HUES6 (cell line): ENCODE data around the gene CPAMD8.

Experiments
- H3K27ac ChIP-seq: 2 replicates; pipeline ENCODE4 v1.7.0; 2013; ENCODE audit warnings: low read depth, mild to moderate bottlenecking, low read length, inconsistent platforms
- H3K27me3 ChIP-seq: 2 replicates; pipeline ENCODE4 v1.6.1; 2013; ENCODE audit warnings: low read length; ENCODE audit not compliant: control insufficient read depth, insufficient read depth
- H3K36me3 ChIP-seq: 2 replicates; pipeline ENCODE4 v1.6.1; 2013; ENCODE audit warnings: low read length; ENCODE audit not compliant: control insufficient read depth, insufficient read depth
- H3K4me1 ChIP-seq: 2 replicates; pipeline ENCODE4 v1.6.1; 2013; ENCODE audit warnings: low read length; ENCODE audit not compliant: control insufficient read depth, insufficient read depth
- H3K4me3 ChIP-seq: 2 replicates; pipeline ENCODE4 v1.5.1; 2013; ENCODE audit warnings: low read depth, low read length
- H3K9ac ChIP-seq: one replicate; pipeline ENCODE4 v1.6.1; 2013; ENCODE audit warnings: mild to moderate bottlenecking, low read length
- H3K9me3 ChIP-seq: 2 replicates; pipeline ENCODE4 v1.6.1; 2013; ENCODE audit warnings: low read depth, low read length; ENCODE audit not compliant: control insufficient read depth, insufficient read depth

Gene CPAMD8

GRCh38 chr19:17061205-17061604, 34.6 kb upstream of the CPAMD8 start:
- H3K4me1 ChIP-seq, result no peaks in the 10 kb centered on the region
- no peak overlapping the region for H3K27ac ChIP-seq
- H3K27me3 ChIP-seq, result no peaks in the 10 kb centered on the region
- peaks cover 12% of the 10 kb centered on the region; the same call in 1 of the 2 replicates for H3K9me3 ChIP-seq
- no peak overlapping the region for H3K4me3 ChIP-seq
- H3K9ac ChIP-seq, result no peak overlapping the region
- peaks cover 70% of the 10 kb centered on the region for H3K36me3 ChIP-seq

DNA sequence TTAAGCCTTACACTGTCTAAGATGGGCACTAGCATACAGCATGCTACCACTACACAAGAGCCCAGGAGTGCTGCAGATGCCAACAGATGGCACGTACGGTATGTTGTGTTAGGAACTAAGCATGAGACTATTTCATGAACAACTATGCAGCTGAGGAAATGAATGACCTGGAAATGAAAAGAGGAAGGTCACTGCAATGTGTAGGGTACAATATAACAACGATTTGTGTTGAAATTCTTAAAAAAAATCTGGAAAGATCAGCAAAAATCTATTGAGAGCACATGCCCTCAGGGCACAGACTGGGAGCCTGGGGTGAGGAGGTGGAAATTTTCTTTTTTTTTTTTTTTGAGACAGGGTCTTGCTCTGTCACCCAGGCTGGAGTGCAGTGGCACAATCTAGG, 34.2 kb upstream of the CPAMD8 start:
- Histone ChIP-seq H3K4me1 (no peaks in the 10 kb centered on the region), H3K9me3 (peaks cover 12% of the 10 kb centered on the region; the same call in 1 of the 2 replicates), H3K9ac (no peak overlapping the region), H3K36me3 (peaks cover 70% of the 10 kb centered on the region), H3K27me3 (no peaks in the 10 kb centered on the region), H3K4me3 (no peak overlapping the region), H3K27ac (no peak overlapping the region)

DNA sequence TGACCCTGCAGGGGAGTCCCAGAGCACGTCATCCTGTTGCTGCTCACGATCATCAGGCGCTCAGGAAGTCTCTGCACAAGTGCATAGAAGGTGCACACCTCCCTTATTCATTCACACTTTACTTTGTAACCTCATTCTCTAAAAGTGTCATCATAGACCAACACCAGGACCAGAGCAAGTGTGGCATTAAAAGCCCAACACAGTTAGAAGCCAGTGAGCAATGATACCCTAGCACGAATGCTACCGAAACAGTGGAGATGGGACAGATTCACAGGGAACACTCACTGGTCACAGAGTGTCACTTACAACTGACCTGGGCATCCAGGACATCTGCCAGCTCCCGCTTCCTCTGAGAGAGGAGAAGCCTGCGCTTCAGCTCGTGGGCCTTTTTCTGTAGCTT, 31.6 kb upstream of the CPAMD8 start:
- no peak overlapping the region for H3K9ac ChIP-seq
- no peak overlapping the region for H3K27ac ChIP-seq
- H3K9me3 ChIP-seq, result peaks cover 12% of the 10 kb centered on the region; the same call in 1 of the 2 replicates
- H3K4me1 ChIP-seq, result no peaks in the 10 kb centered on the region
- H3K27me3 ChIP-seq, result no peaks in the 10 kb centered on the region
- peaks cover 78% of the 10 kb centered on the region for H3K36me3 ChIP-seq
- H3K4me3 ChIP-seq, result no peak overlapping the region

DNA sequence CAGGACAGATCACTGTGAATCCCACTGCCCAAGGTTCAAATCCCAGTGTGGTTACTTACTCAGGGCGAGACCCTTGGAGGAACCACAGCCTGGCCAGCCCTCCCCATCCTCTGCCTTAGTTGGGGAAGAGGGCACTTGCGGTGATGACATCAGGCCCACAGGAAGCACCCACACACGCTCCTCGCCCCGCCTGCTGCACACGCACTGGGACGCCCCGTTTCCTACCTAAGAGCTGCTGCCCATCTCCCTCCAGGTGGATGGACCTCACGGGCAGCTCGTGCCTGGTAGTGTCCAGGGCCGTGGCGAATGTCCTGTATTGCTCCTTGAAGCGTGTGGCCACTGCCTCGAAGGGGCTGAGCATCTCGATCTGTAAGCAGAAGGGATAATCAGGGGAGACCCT, 29.0 kb upstream of the CPAMD8 start:
- Histone ChIP-seq H3K36me3 (peaks cover 85% of the 10 kb centered on the region), H3K4me1 (no peaks in the 10 kb centered on the region), H3K9me3 (peaks cover 12% of the 10 kb centered on the region; the same call in 1 of the 2 replicates), H3K4me3 (no peak overlapping the region), H3K9ac (no peak overlapping the region), H3K27me3 (no peaks in the 10 kb centered on the region), H3K27ac (no peak overlapping the region)

DNA sequence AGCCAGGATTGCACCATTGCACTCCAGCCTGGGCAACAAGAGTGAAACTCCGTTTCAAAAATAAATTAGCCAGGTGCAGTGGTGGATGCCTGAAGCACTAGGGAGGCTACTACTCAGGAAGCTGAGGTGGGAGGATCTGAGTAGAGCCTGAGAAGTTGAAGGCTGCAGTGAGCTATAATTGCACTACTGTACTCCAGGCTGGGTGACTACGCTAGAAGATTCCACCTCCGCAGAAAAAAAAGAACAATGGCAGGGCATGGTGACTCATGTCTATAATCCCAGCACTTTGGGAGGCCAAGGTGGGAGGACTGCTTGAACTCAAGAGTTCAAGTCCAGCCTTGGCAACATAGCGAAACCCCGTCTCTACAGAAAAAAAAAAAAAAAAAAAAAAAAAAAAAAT, 28.1 kb upstream of the CPAMD8 start:
- Histone ChIP-seq H3K36me3 (peaks cover 88% of the 10 kb centered on the region), H3K4me3 (no peak overlapping the region)

GRCh38 chr19:17052439-17052838, 25.8 kb upstream of the CPAMD8 start:
- no peaks in the 10 kb centered on the region for H3K9me3 ChIP-seq
- no peak overlapping the region for H3K4me3 ChIP-seq
- no peak overlapping the region for H3K27ac ChIP-seq
- H3K27me3 ChIP-seq, result no peaks in the 10 kb centered on the region
- peaks cover 81% of the 10 kb centered on the region for H3K36me3 ChIP-seq
- no peaks in the 10 kb centered on the region for H3K4me1 ChIP-seq
- no peak overlapping the region for H3K9ac ChIP-seq

More for the DNA sequence above, 28.1 kb upstream of the CPAMD8 start:
- no peak overlapping the region for H3K27ac ChIP-seq
- H3K4me1 ChIP-seq, result no peaks in the 10 kb centered on the region
- no peak overlapping the region for H3K9ac ChIP-seq
- no peaks in the 10 kb centered on the region for H3K27me3 ChIP-seq
- H3K9me3 ChIP-seq, result peaks cover 12% of the 10 kb centered on the region; the same call in 1 of the 2 replicates

DNA sequence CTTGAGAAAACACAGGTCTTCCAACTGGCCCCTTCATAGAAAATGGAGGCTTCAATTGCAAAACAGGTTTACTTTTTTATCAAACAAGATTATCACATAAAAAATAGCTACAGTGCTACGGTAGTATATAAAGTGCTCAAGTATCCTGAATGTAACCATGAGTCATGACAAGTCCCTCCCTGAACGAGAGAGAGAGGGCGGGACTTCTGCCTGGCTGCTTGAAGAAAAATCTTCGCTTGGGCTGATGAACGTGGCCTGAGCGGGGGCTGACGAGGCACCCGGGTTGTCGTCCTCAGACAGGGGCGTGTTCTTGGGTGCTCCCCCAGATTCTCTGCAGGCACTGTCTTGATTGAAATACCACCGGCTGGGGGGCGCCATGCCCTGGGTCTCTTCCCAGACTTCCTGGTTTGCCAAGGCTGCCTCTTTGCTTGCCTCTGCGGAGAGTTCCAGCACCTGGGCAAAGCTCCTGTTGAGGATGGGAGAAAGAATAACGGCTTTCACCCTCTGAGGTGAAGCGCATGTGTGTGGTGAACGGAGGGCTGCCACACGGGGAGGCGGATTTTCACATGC, 23.2 kb upstream of the CPAMD8 start:
- no peak overlapping the region for H3K27ac ChIP-seq
- no peak overlapping the region for H3K4me3 ChIP-seq
- no peaks in the 10 kb centered on the region for H3K9me3 ChIP-seq
- no peaks in the 10 kb centered on the region for H3K27me3 ChIP-seq
- no peak overlapping the region for H3K9ac ChIP-seq
- peaks cover 63% of the 10 kb centered on the region for H3K36me3 ChIP-seq
- no peaks in the 10 kb centered on the region for H3K4me1 ChIP-seq

- Histone ChIP-seq H3K4me1 (no peaks in the 10 kb centered on the region), H3K9me3 (no peaks in the 10 kb centered on the region), H3K9ac (no peak overlapping the region), H3K27me3 (no peaks in the 10 kb centered on the region), H3K4me3 (no peak overlapping the region), H3K27ac (no peak overlapping the region), H3K36me3 (peaks cover 58% of the 10 kb centered on the region)
Observed at GRCh38 chr19:17048885-17049453, 22.4 kb upstream of the CPAMD8 start.

GRCh38 chr19:17045907-17046502, 19.4 kb upstream of the CPAMD8 start:
- Histone ChIP-seq H3K4me3 (no peak overlapping the region), H3K4me1 (no peaks in the 10 kb centered on the region), H3K27ac (no peak overlapping the region), H3K9ac (no peak overlapping the region), H3K9me3 (no peaks in the 10 kb centered on the region), H3K36me3 (peaks cover 31% of the 10 kb centered on the region), H3K27me3 (no peaks in the 10 kb centered on the region)

- no peak overlapping the region for H3K9ac ChIP-seq
Observed at GRCh38 chr19:17043744-17044143, 17.1 kb upstream of the CPAMD8 start.

DNA sequence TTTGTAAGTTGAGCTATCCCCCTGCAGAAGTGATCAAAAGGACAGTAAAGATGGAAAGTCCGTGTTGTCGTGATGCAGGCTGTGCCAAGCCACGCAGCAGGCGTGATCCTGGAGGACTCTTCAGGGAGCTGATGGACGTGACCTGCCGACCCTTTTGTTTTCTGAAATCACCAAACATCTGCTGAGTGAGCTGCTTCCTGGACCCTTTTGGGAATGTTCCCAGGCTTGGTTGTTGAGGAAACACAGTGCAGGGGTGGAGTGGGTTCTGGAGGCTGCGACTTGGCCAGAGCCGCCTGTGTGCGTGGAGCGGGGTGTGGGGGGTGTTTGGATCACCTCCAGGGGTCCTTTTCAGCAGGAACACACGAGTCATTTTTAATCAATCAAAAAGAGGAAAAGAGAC, 15.4 kb upstream of the CPAMD8 start:
- Histone ChIP-seq H3K9ac (no peak overlapping the region), H3K27me3 (no peaks in the 10 kb centered on the region), H3K4me3 (no peak overlapping the region), H3K9me3 (no peaks in the 10 kb centered on the region), H3K4me1 (no peaks in the 10 kb centered on the region), H3K36me3 (no peaks in the 10 kb centered on the region), H3K27ac (no peak overlapping the region)

More at GRCh38 chr19:17043744-17044143, 17.1 kb upstream of the CPAMD8 start:
- Histone ChIP-seq H3K36me3 (peaks cover 9% of the 10 kb centered on the region), H3K4me3 (no peak overlapping the region), H3K27ac (no peak overlapping the region), H3K9me3 (no peaks in the 10 kb centered on the region), H3K4me1 (no peaks in the 10 kb centered on the region), H3K27me3 (no peaks in the 10 kb centered on the region)
